Frontal cortex (tissue), 4 donors: ENCODE measurements around the gene CYS1. TPM values are rescaled to one million over a fixed set of nuclear protein-coding genes. Genes with fewer than 3 reads are reported as not detected.
A peak's percentile ranks its signal among the peaks of the same experiment; 100 is the strongest.

Source experiments
- DNase-seq, 2 donors: peaks; one replicate each; pipeline ENCODE4 v3.0.0; 2012; ENCODE audit warnings: low spot score in 2 of 2
- FAIRE-seq: peaks from 2 replicates; lab custom pipeline; 2012; peaks lifted over from hg19 to GRCh38; lab: Jason Lieb, UNC
- total RNA-seq: library from RNA; depleted of rRNA; stranded (reverse); fragments of >200 nt; gene quantifications from one replicate; pipeline ENCODE4 v1.2.3, GENCODE V29; 2014
- donor health status: control.
- donor health status: control.
- donor health status: control.

CYS1 gene
- total RNA-seq, 1 donor from 2014 or later, result 0.82 TPM

DNA sequence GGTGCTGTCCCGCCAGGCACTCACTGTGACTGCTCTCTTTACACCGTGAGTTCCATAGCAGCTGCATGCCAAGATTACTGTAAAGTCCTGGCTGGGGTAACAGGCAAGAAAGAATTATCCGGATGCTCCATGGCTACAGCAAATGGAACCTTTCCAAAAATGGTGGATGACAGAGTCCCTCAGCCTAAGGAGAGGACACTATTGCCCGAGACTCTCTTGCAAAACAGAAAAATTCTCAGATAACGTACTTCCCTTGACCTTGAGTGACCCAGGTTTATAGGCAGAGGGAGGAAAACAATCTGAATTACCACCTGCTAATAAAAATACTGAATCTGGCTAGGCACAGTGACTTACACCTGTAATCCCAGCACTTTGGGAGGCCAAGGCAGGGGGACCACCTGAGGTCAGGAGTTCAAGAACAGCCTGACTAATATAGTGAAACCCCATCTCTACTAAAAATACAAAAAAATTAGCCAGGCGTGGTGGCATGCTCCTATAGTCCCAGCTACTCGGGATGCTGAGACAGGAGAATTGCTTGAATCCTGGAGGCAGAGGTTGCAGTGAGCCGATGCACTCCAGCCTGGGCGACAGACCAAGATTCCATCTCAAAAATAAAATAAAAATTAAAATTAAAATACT is 4.5 kb downstream of the CYS1 start:
- FAIRE-seq (no peak), DNase-seq (no peak)

- no peak for FAIRE-seq
- DNase-seq, result no peak
These were observed 5.1 kb downstream of the CYS1 start for GRCh38 chr2:10075101-10075500.

GRCh38 chr2:10073706-10074105 is 6.5 kb downstream of the CYS1 start:
- DNase-seq (no peak), FAIRE-seq (no peak)

GRCh38 chr2:10072656-10073480 is 7.3 kb downstream of the CYS1 start:
- FAIRE-seq (peak; percentile 13), DNase-seq (peak; percentile 75 to 84)

DNA sequence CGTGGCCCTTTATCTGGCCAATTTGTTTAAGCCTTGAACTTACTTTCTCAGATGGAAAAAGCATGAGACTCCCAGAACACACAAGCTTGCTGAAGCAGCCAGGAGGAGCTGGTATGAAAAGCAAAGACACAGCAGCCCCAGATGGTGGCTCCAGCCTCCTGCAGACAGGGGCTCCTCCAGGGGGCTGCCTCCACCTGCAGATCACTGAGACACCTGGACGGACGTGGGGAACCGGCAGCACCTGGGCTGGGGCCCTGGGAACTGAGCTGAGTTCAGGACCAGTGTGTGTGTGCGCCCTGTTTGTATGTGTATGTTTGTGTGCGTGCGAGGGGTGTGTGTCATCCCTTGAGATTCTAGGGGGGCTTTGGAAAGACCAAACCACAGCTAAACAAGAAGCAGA is 8.6 kb downstream of the CYS1 start:
- DNase-seq (no peak), FAIRE-seq (no peak)

GRCh38 chr2:10071176-10071575 is 9.0 kb downstream of the CYS1 start:
- DNase-seq (no peak), FAIRE-seq (no peak)

GRCh38 chr2:10067881-10068280 is 12.3 kb downstream of the CYS1 start:
- no peak for FAIRE-seq
- DNase-seq, result no peak

DNA sequence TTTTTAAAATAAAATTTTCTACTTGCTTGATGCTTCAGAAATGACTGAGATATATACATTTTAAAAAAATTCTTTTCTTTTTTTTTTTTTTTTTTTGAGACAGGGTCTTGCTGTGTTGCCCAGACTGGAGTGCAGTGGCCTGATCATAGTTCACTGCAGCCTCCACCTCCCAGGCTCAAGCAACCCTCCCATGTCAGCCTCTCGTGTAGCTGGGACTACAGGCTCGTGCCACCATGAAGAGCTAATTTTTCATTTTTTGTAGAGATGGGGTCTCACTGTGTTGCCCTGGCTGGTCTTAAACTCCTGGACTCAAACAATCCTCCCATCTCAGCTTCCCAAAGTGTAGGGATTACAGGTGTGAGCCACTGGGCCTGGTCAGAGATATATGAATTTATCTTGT is 12.9 kb downstream of the CYS1 start:
- DNase-seq (no peak), FAIRE-seq (no peak)

GRCh38 chr2:10065773-10066055 is 14.5 kb downstream of the CYS1 start:
- no peak for FAIRE-seq
- DNase-seq, result no peak

GRCh38 chr2:10064932-10065772 is 15.1 kb downstream of the CYS1 start:
- FAIRE-seq (no peak), DNase-seq (no peak)

DNA sequence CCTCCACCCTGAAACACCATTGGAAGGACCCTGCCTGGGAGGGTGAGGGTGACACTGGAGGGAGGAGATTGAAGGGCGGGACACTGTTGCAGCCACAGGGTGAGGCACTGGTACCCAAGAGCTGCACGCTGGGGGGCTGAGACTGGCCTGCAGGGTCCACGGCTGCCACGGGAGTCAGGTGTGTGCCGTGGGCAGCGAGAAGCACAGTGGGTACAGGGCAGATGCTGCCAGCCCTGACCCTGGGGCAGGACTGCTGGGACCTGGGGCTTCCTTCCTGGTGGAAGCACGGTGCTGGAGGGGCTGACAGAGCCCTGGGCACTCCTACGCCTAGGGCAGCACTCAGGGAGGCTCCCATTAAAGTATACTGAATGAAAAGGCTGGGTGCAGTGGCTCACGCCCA is 16.6 kb downstream of the CYS1 start:
- DNase-seq, result no peak
- no peak for FAIRE-seq

DNA sequence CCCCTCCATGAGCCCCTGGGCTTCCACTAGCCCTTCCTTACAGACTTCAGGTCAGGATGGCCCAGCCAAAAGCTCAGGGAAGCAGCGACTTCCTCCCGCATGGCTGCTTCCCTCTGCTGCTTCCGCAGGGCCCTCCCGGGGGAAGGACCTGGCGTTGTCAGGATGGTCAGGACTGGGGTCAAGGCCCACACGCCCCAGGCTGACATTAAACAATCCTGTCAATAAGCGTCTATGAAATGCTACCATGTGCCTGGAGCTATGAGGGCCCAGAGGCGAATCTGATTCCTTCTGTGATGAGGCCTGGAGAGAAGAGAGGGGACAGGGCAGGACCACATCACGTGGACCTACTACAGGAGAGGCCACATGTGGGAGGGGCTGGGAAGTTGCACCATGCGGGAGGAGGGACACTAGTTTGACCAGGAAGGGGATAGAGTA is 17.3 kb downstream of the CYS1 start:
- FAIRE-seq, result no peak
- DNase-seq, result no peak

DNA sequence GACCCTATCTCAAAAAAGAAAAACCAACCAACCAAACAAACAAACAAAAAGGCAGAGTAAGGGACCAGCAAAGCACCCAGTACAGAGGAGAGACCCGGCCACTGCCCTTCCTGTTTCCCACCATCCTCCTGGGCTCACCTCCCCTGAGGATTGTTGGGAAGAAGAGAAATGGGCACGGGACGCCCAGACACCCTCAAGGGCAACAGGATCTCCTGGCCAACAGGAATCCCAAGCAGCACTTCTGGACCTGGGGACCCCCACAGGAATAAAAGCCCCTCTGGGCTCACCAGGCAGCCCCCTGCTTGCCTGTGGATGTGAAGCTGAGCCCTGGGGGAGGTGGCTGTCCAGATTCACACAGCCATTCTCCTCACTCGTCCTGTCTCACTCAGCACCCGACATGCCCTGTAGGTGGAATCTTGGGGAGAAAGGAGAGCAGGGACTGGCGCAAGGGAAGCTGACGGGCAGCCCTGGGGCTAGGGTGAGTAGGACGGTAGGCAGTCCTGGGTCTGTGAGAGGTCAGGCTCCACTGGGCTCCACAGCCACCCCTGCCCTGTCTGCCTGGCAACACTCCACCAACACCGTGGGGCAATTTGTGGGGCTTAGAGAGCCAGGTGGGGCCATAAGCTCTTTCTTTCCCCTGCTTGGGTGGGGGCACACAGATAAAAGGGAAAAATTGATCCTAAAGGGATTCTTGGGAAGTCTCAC is 18.8 kb downstream of the CYS1 start:
- DNase-seq (no peak), FAIRE-seq (no peak)

DNA sequence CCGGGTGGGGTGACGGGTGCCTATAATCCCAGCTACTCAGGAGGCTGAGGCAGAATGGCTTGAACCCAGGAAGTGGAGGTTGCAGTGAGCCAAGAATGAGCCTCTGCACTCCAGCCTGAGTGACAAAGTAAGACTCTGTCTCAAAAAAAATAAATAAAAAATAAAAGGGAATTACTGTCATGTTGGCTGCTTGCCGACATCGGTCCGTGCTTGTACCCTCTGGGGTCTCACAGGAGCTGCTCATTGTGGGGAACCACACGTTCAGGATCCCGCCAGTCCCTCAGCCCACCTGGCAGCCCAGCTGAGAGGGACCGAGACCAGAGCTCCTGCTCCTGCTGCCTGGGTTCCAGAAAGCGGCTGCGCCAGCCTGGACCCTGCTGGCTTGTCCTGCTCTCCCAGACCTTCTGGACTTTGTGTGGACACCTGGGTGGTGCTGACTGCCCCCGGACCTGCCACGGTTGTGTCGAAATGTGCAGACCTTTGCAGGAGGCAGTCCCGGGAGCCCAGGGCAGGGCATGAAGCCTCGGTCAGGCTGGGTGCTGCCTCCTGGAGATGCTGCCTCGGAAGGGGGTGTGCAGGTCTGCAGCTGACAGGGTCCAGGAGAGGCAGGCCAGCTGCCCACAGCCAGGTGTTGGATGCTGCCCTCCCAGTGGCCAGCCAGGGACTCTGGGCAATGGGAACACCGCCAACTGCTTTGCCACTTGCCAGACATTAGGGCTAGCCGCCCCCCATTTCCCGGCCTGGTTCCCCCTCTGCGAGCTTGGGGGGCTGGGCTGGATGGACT is 20.5 kb downstream of the CYS1 start:
- FAIRE-seq, result no peak
- no peak for DNase-seq

- DNase-seq (no peak), FAIRE-seq (no peak)
These were observed 21.2 kb downstream of the CYS1 start for GRCh38 chr2:10059016-10059351.

DNA sequence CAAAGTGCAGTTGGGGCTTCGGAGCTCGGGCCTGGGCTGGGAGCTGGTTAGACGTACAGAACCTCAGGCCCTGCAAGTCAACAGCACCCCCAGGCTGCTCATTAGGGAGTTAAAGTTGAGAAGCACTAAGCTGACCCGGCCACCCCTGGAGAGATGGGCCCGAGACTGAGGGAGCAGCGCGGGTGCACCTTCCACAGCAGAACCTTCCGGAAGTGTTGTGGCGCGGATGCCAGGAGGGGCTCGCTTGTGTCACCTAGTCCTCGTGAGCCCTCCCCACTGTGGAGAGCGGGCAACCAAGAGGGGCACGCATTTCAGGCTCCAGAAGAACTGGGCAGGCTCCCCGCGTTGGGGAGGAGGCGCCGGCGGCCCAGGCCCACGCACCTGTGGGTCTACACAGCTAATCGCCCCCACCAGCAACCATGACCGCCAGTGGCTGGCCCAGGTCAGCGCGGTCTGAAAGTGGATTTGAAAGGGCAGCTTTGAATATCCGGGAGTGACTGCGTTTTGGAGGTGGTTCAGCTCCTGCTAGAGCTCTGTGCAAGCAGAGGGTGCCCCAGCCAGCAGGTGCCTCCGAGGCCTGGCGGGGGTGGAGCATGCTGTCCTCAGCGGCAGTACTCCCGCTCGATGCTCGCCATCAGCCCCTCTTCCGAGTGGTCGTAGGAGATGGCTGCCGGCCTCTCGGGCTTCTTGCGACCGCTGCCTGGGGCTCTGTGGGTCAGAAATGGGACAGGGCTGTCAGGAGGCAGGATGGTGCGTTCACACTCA is 21.8 kb downstream of the CYS1 start:
- FAIRE-seq, result no peak
- DNase-seq, result no peak

- no peak for FAIRE-seq
- no peak for DNase-seq
These were observed 22.7 kb downstream of the CYS1 start for GRCh38 chr2:10057231-10058107.

- FAIRE-seq (no peak), DNase-seq (no peak)
These were observed 23.8 kb downstream of the CYS1 start for GRCh38 chr2:10056439-10056838.
